Activated CD8-positive, alpha-beta memory T cell treated with anti-CD3 and anti-CD28 coated beads for 36 hours (primary cell): ENCODE data around the gene FTSJ3. TPM values are rescaled to one million over a fixed set of nuclear protein-coding genes. Genes with fewer than 3 reads are reported as not detected.

Experiments
- CTCF ChIA-PET: fragments of 350-600 bp; sonication (Branson Sonifier 250); formaldehyde crosslinking; loops from one replicate; lab custom pipeline; 2021; ENCODE audit warnings: antibody characterized with exemption; lab: Charles Lee
- POLR2A ChIA-PET: fragments of 350-600 bp; sonication (Branson Sonifier 250); formaldehyde crosslinking; loops from one replicate; lab custom pipeline; 2021; ENCODE audit warnings: antibody characterized with exemption; lab: Charles Lee
- total RNA-seq, 2 experiments: library from RNA; stranded (reverse); gene quantifications; one replicate each; pipeline ENCODE4 v1.2.3, GENCODE V29; 2021

Gene FTSJ3
- total RNA-seq, 2 experiments from 2014 or later = 95.2 to 96.8 TPM

DNA sequence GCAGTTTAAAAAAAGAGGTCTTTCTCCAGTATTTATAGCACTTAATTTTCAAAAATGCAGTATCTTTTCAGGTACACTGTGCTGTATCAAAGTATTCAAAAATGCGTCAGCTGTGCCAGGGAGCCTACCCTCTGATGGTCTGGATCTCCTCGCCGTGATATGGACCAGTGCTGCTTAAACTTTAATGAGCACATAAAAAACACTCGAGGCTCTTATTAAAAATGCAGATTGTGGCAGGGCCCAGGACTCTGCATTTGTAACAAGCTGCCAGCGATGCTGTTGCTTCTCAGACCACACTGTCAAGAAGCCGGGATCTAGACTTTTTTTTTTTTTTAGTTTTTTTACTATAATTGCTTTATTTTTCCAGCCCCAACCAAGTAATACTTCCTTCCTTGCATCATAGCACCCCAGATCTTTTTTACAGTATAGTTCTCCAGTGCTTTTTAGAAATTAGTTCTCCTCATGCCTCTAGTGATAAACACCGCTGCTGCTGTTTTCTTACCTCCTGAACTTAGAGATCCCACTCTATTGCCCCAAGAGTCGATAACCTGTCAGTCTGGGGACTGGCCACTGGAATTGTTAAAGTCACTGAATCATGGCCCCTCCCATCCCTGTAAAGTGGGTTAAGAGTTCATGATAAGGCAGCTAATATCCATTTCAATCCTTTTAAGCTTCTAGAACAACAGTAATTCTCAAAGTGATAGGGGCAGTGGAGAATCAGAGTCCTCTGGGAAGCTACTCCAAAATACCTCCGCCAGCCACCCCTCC lies 16.6 kb upstream of the FTSJ3 start:
- CTCF ChIA-PET = interaction anchor here (1.0 kb wide), 1 partner anchor 39 kb away, joined by 3 read pairs; no protein-coding TSS in a partner anchor
- POLR2A ChIA-PET = interaction anchor here (0.5 to 1.1 kb wide), 6 partner anchors 71 to 364 kb away, joined by 3 to 9 read pairs (median 6); partner anchors contain the start of gene CCDC47

DNA sequence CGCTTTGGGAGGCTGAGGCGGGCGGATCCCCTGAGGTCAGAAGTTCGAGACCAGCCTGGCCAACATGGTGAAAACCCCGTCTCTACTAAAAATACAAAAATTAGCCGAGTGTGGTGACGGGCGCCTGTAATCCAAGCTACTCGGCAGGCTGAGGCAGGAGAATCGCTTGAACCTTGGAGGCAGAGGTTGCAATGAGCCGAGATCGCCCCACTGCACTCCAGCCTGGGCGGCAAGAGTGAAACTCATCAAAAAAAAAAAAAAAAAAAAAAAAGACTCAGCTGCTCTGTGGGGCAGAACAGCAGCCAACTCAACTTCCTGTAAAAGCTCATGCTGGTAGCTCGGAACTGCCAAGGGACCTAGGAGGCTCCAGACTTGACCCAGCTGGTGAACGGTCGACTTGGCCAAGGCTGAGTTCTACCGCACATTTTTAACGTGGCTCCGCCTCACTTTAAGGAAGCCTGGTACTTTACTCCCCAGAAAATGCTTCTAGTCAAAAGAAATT lies 16.0 kb upstream of the FTSJ3 start:
- CTCF ChIA-PET = interaction anchor here (1.0 kb wide), 1 partner anchor 40 kb away, joined by 3 read pairs; no protein-coding TSS in a partner anchor
- POLR2A ChIA-PET = interaction anchor here (0.5 to 1.1 kb wide), 7 partner anchors 13 to 364 kb away, joined by 3 to 9 read pairs (median 6); partner anchors contain the start of gene CCDC47

DNA sequence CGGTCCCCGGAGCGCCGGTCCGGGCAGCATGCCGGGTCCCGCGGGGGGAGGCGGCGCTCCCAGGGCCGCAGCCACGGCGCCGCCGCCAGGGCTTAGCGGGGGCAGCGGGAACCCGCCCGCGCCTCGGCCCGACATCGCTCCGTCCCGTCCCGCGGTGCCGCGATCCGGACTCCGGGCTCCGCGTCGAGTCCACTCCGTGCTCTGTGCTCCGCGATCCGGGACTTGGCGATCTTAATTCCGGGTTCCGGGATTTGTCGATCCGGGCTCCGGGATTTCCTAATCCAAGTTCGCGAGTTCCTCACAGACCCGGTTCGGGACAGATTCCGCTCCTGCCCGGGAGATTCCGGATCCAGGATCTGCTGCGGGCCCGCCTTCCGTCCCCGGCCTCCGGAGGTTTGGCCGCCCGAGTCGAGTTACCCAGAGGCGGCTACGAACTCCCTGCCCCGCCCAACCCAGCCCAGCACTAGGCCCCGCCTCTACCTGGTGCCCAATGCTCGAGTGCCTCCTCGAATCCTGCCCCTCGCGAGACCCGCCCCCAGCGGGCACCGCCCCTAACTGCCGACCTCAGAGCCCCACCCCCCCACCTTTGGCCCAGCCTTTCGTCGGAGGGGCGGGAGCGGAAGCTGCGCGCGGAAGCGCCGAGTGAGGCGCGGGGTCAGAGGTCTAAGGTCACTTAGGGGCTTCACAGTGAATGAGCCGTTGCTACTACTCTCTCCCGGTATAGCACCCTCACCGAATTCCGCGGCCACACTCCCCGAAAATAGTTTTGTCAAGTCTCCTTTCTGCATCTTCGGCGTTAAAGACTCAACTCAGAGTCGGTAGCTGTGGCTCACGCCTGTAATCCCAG lies 15.3 kb upstream of the FTSJ3 start, which contains the start of gene SMARCD2:
Gene SMARCD2, minus strand, starts transcription at position 146 of the 847 bp plus-strand sequence. Its CDS starts 11 bp downstream, at position 135.
- CTCF ChIA-PET = interaction anchor here (1.0 kb wide), 1 partner anchor 40 kb away, joined by 3 read pairs; no protein-coding TSS in a partner anchor
- POLR2A ChIA-PET = interaction anchor here (0.9 to 1.1 kb wide), 4 partner anchors 12 to 144 kb away, joined by 3 to 9 read pairs (median 4); partner anchors contain the start of gene CCDC47

DNA sequence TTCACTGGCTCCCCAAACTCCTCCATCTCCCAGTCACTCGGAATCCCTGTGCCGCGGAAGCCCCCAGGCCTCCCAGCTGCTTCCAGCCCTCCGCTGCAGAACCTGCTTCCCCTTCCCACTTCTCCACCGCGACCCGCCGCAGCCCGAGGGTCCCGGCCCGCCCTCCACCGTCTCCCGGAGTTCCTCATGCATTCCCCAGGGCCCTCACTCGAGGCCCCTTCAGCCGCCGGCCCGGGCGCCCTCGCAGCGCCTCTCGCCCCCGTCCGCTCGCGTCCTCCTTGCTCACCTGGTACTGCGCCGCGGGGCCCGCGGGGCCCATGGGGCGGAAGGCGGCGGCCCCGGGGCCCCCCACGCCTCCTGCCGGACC lies 14.7 kb upstream of the FTSJ3 start:
- CTCF ChIA-PET = interaction anchor here (0.9 kb wide), 1 partner anchor 227 kb away, joined by 3 read pairs; no protein-coding TSS in a partner anchor
- POLR2A ChIA-PET = interaction anchor here (0.7 to 1.0 kb wide), 3 partner anchors 9 to 14 kb away, joined by 3 to 4 read pairs (median 3); no protein-coding TSS in a partner anchor

DNA sequence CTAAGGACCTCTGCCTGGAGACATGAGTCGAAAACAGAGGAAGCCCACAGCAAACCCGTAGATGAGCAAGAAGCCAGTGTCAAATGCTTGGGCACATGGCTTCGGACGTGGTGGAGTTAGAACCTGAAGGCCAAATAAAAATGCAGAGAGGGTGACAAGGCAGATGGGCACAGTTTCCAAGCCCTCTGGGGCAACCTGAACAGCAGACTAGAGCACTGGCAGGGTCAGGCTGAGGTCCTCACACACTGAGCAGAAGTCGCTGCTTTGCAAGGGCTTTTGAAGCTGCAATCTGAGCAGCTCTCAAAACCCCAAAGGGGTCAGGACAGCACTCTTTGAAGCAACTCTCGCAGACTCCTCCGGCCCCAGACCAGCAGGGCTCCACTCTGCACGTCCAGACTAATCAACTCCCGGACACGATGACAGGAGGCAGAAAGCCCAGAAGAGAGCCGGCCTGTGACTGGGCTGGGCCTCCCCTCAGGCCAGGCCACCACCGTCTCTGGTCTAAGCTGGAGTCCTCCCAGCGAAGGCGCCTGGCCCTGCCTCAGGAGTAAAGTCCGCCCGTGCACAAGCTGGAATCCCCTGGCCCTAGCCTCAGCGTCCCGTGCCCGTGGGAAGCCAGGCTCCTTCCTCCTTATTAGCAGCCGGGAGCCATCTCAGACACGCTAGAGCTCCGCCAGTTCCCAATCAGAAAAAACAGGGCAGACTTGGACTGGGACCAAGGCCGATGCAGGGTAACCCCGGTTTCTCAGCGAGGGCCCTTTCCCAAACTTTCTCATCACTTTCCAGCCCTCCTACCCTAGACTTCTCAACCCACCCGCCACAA lies 14.1 kb upstream of the FTSJ3 start:
- POLR2A ChIA-PET = interaction anchor here (0.7 to 1.0 kb wide), 3 partner anchors 8 to 13 kb away, joined by 3 to 4 read pairs (median 3); no protein-coding TSS in a partner anchor
- CTCF ChIA-PET = interaction anchor here (0.9 to 1.6 kb wide), 3 partner anchors 7 to 226 kb away, joined by 3 to 4 read pairs (median 3); no protein-coding TSS in a partner anchor

DNA sequence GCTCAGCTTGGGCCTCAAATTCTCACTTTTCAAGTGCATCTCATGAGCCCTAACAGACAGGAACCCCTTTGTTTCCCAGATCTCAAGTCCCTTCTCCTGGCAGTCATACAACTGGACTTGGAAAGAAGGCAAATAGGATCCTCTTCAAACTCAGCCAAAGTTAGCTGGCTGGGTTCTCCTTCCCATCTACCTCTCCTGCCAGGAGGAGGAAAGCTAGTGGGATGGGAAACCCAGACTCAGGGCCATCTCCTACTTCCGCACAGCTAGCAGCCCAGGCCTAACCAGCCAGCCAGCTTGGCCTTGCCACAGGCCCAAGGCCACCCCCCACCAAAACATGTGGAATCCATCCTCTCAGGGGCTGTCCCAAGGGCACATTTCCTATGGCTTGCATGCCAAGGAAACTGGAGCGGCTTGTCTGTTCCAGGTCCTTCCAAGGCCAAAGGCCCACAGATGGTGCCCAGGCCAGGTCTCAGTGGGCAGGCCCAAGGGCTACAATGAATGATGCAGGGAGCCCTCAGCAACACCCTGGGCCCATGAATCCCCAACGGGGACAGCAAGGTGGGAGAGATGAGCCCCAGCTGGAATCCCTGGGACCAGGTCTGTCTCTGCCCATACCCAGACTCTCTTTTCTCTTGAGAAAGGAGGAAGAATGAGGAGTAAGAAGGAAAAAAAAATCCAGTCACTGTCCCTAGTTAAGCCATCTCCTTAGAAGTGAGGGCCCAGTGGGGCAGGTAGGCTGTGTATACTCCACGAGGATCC lies 13.3 kb upstream of the FTSJ3 start:
- CTCF ChIA-PET = interaction anchor here (0.6 to 1.6 kb wide), 6 partner anchors 8 to 255 kb away, joined by 3 to 5 read pairs (median 4); partner anchors contain the start of gene PSMC5
- POLR2A ChIA-PET = interaction anchor here (0.6 to 1.0 kb wide), 3 partner anchors 9 to 14 kb away, joined by 3 read pairs; partner anchors contain the start of gene PSMC5

DNA sequence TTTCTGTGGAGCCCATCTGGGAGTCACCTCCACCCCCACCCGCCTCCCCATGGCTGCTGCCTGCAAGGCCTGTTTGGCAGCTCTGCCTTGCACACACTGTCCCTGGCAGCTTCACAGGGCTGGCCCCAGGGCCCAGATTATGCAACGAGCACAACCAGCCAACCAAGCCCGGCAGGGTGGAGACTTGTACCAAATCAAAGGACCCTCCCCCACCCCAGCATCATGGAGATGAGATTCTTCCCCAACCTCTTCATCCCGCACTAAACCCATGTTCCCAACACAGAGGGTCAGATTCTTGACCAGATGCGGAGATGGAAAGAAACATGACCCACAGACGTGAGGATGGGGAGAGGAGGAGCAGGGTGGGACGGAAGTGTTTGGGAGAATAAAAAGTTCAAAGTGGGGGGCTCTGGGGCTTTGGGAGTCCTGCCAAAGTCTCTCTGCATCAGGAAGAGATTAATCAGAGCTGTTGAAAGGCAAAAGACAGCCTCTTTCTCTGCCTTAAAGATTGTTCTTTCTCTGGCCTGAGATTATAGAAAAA lies 11.2 kb upstream of the FTSJ3 start:
- POLR2A ChIA-PET = interaction anchor here (0.6 kb wide), 2 partner anchors 123 to 308 kb away, joined by 3 to 4 read pairs; no protein-coding TSS in a partner anchor
- CTCF ChIA-PET = interaction anchor here (0.6 to 1.2 kb wide), 2 partner anchors 83 to 140 kb away, joined by 3 to 4 read pairs; no protein-coding TSS in a partner anchor

DNA sequence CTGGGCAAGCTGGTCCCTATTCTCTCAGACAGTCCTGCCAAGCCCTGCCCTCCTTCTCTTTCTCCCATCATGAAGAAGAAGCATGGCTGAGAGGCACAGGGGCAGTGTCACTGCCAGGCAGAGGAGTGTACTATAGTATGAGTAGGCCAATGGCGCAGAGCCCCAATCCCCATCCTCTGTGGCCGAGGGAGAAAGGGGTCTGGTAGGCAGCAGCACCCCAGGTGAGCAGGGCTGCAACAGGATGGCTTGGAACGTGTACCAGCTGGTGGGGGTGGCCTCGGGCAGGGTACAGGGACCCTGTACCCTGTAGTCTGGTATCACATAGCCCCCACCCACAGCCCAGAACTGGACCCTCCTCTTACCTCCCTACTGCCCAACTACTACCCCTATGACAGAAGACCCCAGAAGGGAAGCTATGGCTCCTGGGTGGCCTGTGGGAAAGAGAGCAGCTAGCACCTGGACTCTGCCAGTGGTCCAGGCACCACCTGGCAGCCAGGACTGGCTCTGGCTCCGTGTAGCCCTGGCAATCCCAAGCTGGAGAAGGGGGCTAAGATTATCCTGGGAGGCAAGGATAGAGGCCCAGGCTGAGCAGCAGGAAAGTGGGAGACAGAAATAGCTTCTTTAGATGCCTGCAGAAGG lies 10.6 kb upstream of the FTSJ3 start:
- ChIA-PET POLR2A (no interaction called here), CTCF (interaction anchor here (0.6 to 1.2 kb wide), 3 partner anchors 10 to 140 kb away, joined by 3 to 4 read pairs (median 3); no protein-coding TSS in a partner anchor)

DNA sequence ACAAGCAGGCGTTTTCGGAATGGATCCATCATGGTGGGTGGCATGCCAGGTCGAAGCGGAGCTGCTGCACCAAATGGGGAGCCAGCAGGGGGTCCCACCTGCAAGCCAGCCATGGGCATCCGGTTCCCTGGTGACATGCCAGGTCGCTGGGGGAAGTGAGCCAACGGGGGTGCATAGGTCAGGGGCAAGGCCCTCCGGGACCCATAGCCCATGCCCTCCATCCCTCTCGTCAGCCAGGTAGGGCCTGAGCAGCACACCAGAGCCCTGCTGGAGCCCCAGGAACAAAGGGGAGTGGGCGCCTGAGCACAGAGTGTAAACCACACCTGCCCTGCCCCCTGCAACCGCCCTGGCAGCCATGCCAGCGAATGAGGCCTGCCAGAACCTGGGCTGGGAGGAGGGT lies 10.0 kb upstream of the FTSJ3 start:
- POLR2A ChIA-PET = no interaction called here

DNA sequence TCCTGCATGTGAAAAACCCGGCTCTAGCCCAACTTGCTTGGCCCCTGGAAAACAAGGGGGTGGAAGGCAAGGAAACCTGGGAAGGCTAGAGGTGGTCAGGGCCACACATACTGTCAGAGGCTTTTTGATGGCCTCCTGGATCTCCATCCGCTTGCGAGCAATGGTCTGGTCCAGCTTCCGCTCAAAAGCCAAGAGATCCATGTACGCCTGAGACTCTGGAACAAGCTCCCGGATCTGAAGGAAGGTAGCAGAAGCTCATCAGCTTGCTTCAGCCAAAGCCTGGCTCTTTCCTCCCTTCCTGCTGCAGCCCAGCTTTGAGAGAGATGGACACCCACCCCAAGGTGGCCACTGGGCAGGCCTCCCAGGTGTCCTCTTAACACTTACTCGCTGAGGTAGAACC lies 9.3 kb upstream of the FTSJ3 start:
- ChIA-PET POLR2A (no interaction called here), CTCF (no interaction called here)

More for the DNA sequence above, 10.0 kb upstream of the FTSJ3 start:
- CTCF ChIA-PET = interaction anchor here (0.9 kb wide), 1 partner anchor 11 kb away, joined by 3 read pairs; no protein-coding TSS in a partner anchor

DNA sequence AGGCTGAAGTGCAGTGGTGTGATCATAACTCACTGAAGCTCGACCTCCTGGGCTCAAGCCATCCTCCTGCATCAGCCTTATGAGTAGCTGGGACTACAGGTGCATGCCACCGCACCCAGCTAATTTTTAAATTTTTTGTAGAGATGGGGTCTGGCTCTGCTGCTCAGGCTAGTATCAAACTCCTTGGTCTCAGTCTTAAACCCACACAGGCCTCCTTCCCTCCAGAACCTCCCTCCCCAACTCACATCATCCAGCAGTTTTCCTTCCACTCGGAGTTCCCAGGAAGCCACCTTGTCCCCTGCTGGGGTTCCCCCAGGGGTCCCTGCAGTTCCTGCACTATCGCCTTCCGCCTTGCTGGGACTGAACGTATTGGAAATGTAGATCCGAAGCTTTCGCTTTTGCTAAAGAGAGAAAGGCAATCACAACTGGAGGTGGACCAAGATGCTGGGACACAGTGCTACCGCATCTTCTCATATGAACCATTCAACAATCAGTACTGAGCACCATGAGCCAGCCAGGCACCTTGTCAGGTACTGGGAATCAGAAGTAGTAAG lies 7.8 kb upstream of the FTSJ3 start:
- POLR2A ChIA-PET = no interaction called here
- CTCF ChIA-PET = interaction anchor here (0.8 to 1.9 kb wide), 4 partner anchors 14 to 192 kb away, joined by 3 to 7 read pairs (median 5); no protein-coding TSS in a partner anchor

DNA sequence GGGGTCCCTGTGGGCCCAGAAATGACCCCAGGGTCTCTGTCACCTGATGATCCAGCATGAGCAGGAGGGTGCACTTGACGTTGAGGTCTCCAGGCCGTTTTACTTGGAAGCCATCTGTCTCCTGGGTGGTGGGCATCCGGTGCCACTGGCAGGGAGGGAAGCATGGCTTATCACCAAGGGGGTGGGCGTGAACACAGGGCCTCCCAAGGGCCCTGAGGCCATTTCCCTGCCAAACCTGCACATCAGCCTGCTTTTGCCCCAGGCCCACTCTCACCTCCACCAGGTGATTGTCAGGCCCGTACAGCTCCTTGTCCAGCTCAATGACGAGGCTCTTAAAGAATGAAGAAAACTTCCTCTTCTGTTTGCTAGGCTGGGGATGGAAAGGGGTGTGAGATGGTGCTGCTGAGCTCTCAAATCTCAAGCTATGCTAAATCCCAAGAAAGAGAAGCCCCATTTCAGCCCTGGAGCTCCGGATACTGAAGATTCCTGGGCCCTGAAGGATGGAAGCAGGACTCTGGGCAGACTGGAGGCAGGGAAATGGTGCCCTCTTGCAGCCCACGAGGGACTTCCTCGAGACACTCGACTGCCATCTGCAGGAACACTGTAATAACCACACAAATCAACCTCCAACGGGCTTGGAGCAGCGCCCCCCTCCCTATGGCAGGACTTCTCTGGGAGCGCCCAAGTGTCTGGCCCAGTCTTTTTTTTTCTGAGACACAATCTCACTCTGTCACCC lies 7.1 kb upstream of the FTSJ3 start:
- CTCF ChIA-PET = interaction anchor here (0.8 to 1.9 kb wide), 4 partner anchors 14 to 192 kb away, joined by 3 to 7 read pairs (median 5); no protein-coding TSS in a partner anchor
- POLR2A ChIA-PET = interaction anchor here (0.6 kb wide), 1 partner anchor 92 kb away, joined by 5 read pairs; no protein-coding TSS in a partner anchor

DNA sequence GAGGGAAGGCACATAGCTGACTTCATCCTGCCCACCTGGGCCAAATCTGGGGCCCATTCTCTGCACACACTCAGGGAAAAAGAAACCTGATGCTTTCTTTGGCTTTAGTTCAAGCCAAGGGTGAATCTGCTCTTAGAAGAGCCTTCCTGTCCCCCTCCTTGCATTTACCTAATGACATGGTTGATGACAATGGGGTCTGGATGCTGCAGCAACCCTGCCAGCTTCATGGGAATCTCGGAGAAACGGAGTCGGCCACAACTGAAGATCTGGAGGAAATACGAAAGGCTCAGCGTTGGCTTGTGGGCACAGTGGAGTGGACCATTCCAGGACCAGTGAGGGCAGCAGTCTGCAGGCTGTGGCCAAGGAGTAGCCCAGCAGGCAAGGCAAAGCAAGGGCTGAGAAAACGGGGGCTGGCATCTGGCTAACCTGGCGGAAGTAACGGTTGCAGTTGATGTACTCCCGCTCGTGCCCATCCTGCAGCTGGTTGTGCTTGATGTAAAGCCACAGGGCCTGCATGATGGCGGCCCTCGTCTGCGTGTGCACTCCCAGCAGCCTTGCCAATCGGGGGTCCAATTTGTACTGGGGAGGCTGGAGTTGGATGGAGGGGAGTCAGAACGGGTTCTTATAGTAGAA lies 6.4 kb upstream of the FTSJ3 start:
- CTCF ChIA-PET = interaction anchor here (0.9 to 1.9 kb wide), 4 partner anchors 10 to 193 kb away, joined by 3 to 7 read pairs (median 4); no protein-coding TSS in a partner anchor
- POLR2A ChIA-PET = interaction anchor here (0.6 to 1.4 kb wide), 2 partner anchors 8 to 92 kb away, joined by 4 to 5 read pairs; no protein-coding TSS in a partner anchor
